Astrocyte (in vitro differentiated cells and primary cell): ENCODE results near the gene MMP28. TPM values are rescaled to one million over a fixed set of nuclear protein-coding genes. Genes with fewer than 3 reads are reported as not detected.

Experiments
- DNase-seq: peaks from one replicate; pipeline ENCODE4 v3.0.0-alpha.2; 2010; ENCODE audit warnings: low read depth
- FAIRE-seq: peaks from 2 replicates; lab custom pipeline; 2011; peaks lifted over from hg19 to GRCh38; lab: Jason Lieb, UNC
- H2AFZ ChIP-seq: 2 replicates; pipeline ENCODE4 v1.6.0; 2012; ENCODE audit warnings: low read depth, low read length, inconsistent platforms
- H3K27ac ChIP-seq: 2 replicates; pipeline ENCODE4 v1.5.1; 2011; ENCODE audit warnings: low read depth, low read length, inconsistent platforms
- H3K27me3 ChIP-seq: 2 replicates; pipeline ENCODE4 v1.6.0; 2011; ENCODE audit warnings: low read length, inconsistent platforms; ENCODE audit not compliant: insufficient read depth
- H3K36me3 ChIP-seq: 2 replicates; pipeline ENCODE4 v1.5.1; 2011; ENCODE audit warnings: low read length, inconsistent platforms; ENCODE audit not compliant: insufficient read depth
- H3K4me1 ChIP-seq: 2 replicates; pipeline ENCODE4 v1.5.1; 2011; ENCODE audit warnings: low read length, inconsistent platforms; ENCODE audit not compliant: insufficient read depth
- H3K4me2 ChIP-seq: 2 replicates; pipeline ENCODE4 v1.6.0; 2012; ENCODE audit warnings: low read length, inconsistent platforms
- H3K4me3 ChIP-seq: 2 replicates; pipeline ENCODE4 v1.5.1; 2011; ENCODE audit warnings: low read depth, mild to moderate bottlenecking, low read length, inconsistent platforms; ENCODE audit not compliant: insufficient read depth
- H3K79me2 ChIP-seq: 2 replicates; pipeline ENCODE4 v1.6.0; 2012; ENCODE audit warnings: mild to moderate bottlenecking, low read length, inconsistent platforms; ENCODE audit not compliant: insufficient read depth
- H3K9ac ChIP-seq: 2 replicates; pipeline ENCODE4 v1.6.0; 2012; ENCODE audit warnings: mild to moderate bottlenecking, low read length, inconsistent platforms
- H3K9me3 ChIP-seq: 2 replicates; pipeline ENCODE4 v1.5.1; 2012; ENCODE audit warnings: low read depth, mild to moderate bottlenecking, low read length, inconsistent platforms; ENCODE audit not compliant: insufficient read depth
- H4K20me1 ChIP-seq: 2 replicates; pipeline ENCODE4 v1.6.0; 2012; ENCODE audit warnings: low read length, inconsistent platforms; ENCODE audit not compliant: insufficient read depth
- H3K27ac Mint-ChIP-seq: one replicate; pipeline ENCODE4 v1.8.0; 2021; ENCODE audit warnings: mild to moderate bottlenecking, mixed read lengths; ENCODE audit not compliant: unreplicated experiment
- H3K27me3 Mint-ChIP-seq: one replicate; pipeline ENCODE4 v1.8.0; 2021; ENCODE audit warnings: low read depth, mixed read lengths; ENCODE audit not compliant: unreplicated experiment
- H3K36me3 Mint-ChIP-seq: one replicate; pipeline ENCODE4 v1.8.0; 2021; ENCODE audit warnings: low read depth, mixed read lengths; ENCODE audit not compliant: unreplicated experiment
- H3K4me1 Mint-ChIP-seq: one replicate; pipeline ENCODE4 v1.8.0; 2021; ENCODE audit warnings: low read depth, mixed read lengths; ENCODE audit not compliant: unreplicated experiment
- H3K4me3 Mint-ChIP-seq: one replicate; pipeline ENCODE4 v1.8.0; 2021; ENCODE audit warnings: mild to moderate bottlenecking, moderate library complexity, mixed read lengths; ENCODE audit not compliant: unreplicated experiment
- H3K9me3 Mint-ChIP-seq: one replicate; pipeline ENCODE4 v1.8.0; 2021; ENCODE audit warnings: mild to moderate bottlenecking, mixed read lengths; ENCODE audit not compliant: unreplicated experiment
- CTCF ChIP-seq: IDR thresholded peaks from 2 replicates; pipeline ENCODE4 v1.5.1; 2011; ENCODE audit warnings: low read depth, mild to moderate bottlenecking, inconsistent platforms, low read length, moderate library complexity; ENCODE audit not compliant: insufficient read depth
- EZH2 ChIP-seq: IDR thresholded peaks from 2 replicates; pipeline ENCODE4 v1.6.1; 2012; ENCODE audit warnings: mild to moderate bottlenecking, low read length, inconsistent platforms; ENCODE audit not compliant: insufficient read depth
- total RNA-seq: library from RNA; stranded (reverse); gene quantifications from 2 replicates; pipeline ENCODE4 v1.2.1, GENCODE V29; 2021

The MMP28 gene
- total RNA-seq, 1 donor from 2014 or later, result 1.2 TPM

DNA sequence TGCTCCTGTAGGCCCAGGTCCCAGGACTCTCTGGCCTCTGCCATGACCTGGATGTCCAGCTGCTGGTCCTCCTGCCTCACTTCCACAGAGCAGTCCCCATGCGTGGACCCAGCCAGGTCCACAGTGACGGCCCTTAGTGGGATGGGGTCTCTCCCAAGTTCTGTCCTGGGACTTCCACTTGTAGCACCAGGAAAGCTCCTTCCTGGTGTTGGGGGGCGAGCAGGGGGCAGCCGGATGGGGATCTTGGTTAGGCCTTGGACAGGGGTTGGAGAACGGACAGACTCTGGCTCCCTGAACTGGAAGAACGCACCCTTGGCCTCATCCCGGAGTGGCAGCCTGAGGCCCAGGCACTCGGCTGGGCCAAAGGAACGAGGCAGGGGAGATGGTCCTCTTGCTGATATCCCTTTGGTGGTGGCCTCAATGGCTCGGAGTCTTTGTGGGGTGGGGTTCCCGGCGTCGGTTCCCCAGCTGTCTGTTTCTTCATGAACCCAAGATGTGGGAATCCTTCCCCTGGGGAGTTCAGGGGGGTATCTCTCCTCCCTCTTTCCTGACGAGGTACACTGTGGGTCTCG, 49.6 kb downstream of the MMP28 start:
- H3K4me1 ChIP-seq, result peaks cover 9% of the 10 kb centered on the region
- no peaks in the 10 kb centered on the region for H3K4me1 Mint-ChIP-seq
- no peak overlapping the region for H3K4me3 ChIP-seq
- peaks cover 62% of the 10 kb centered on the region for H3K27me3 Mint-ChIP-seq
- DNase-seq (no peak), FAIRE-seq (no peak)
- H3K79me2 ChIP-seq, result no peaks in the 10 kb centered on the region
- H3K4me3 Mint-ChIP-seq, result no peak overlapping the region
- peaks cover 2% of the 10 kb centered on the region for H3K9me3 ChIP-seq
- no peak for TF ChIP-seq CTCF
- no peak for TF ChIP-seq EZH2
- H3K27ac Mint-ChIP-seq, result no peak overlapping the region
- peaks cover 34% of the 10 kb centered on the region for H3K27me3 ChIP-seq
- no peaks in the 10 kb centered on the region for H3K36me3 ChIP-seq
- H3K36me3 Mint-ChIP-seq, result no peaks in the 10 kb centered on the region
- H3K27ac ChIP-seq, result no peak overlapping the region
- H4K20me1 ChIP-seq, result no peaks in the 10 kb centered on the region
- no peak overlapping the region for H3K4me2 ChIP-seq
- H3K9me3 Mint-ChIP-seq, result peaks cover 1% of the 10 kb centered on the region
- H3K9ac ChIP-seq, result no peak overlapping the region
- no peak overlapping the region for H2AFZ ChIP-seq

DNA sequence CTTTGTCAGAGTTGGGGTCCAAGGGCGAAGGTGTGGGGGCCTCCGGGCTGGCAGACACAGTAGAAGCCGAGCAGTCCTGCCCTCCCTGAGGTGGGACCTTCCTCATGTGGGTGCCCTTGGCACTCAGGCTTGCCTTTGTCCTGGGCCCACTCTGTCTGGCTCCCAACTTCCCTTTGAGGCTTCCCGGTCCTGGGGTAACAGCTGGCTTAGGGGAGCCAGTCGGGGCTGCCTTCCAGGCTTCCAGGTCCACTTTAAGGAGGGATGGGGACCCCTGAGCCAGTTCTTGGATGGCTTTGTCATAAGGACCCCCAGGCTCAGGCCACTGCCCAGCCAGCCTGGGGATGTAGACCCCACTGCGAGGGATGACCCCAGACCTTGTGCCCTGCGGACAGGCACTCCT, 50.2 kb downstream of the MMP28 start:
- peaks cover 62% of the 10 kb centered on the region for H3K27me3 Mint-ChIP-seq
- H3K27me3 ChIP-seq, result peaks cover 39% of the 10 kb centered on the region

More for the DNA sequence above, 50.2 kb downstream of the MMP28 start:
- Mint-ChIP-seq H3K9me3 (peaks cover 1% of the 10 kb centered on the region), H3K27ac (no peak overlapping the region), H3K4me3 (no peak overlapping the region), H3K36me3 (no peaks in the 10 kb centered on the region), H3K4me1 (no peaks in the 10 kb centered on the region)
- Histone ChIP-seq H3K4me3 (no peak overlapping the region), H3K79me2 (no peaks in the 10 kb centered on the region), H3K9me3 (peaks cover 7% of the 10 kb centered on the region), H3K9ac (no peak overlapping the region), H3K36me3 (no peaks in the 10 kb centered on the region), H4K20me1 (no peaks in the 10 kb centered on the region), H3K27ac (no peak overlapping the region), H2AFZ (no peak overlapping the region), H3K4me1 (peaks cover 4% of the 10 kb centered on the region), H3K4me2 (no peak overlapping the region)
- no peak for FAIRE-seq
- no peak for DNase-seq
- TF ChIP-seq CTCF, result no peak
